Vagina (tissue), 2 donors: ENCODE results near the gene MT1F.

ENCODE experiments used
- CTCF ChIP-seq, 3 experiments: fragments of 450-650 bp in 2 of 3; fragments of 200-600 bp in 1 of 3; sonication (generic) in 1 of 3; IDR thresholded peaks; one replicate each; pipeline ENCODE4 v1.5.1; 2017 to 2019; ENCODE audit warnings: antibody characterized with exemption in 3 of 3, mild to moderate bottlenecking in 2 of 3, moderate library complexity in 2 of 3
- POLR2AphosphoS5 ChIP-seq, 2 donors: sonication (generic); formaldehyde crosslinking; IDR thresholded peaks; one replicate each; pipeline ENCODE4 v1.9.0; 2017; ENCODE audit warnings: antibody characterized with exemption in 2 of 2, mild to moderate bottlenecking in 2 of 2, low read depth in 1 of 2; ENCODE audit not compliant: insufficient read depth in 1 of 2

GRCh38 chr16:56610609-56611111 is 47.1 kb upstream of the MT1F start:
- TF ChIP-seq POLR2AphosphoS5 (IDR thresholded peaks at IDR 0.05; ENCODE audit: insufficient read depth in 1 of 2, low read depth in 1 of 2) = no peak
- no peak for TF ChIP-seq CTCF (IDR thresholded peaks at IDR 0.05)
